Measurements from ENCODE around the gene OR2T1.
"Not testable (repeated sequence)": the region's sequence is repeated elsewhere in the genome, so short reads cannot be mapped to it uniquely, and the experiment has no call there.

The OR2T1 gene

DNA sequence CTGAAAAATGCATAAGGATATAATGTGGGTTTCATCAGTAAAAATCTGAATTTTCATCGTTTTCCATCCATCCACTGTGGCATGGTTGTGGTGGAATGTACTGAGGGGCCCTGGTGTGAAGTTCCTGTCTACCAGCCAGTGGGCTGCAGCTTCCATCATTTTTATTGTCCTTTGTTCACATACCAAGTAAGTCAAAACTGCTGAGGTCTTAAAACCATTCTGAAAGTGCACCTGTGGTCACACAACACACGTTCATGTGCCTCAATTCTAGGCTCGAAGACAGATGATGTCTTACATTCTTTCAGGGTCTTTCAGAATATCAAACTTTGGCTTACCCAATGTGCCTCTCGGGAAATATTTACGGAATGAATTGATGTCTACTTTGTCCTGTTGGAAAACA, 36.4 kb downstream of the OR2T1 start:
- H2AK5ac ChIP-seq (ENCODE audit: low read length); H4K8ac ChIP-seq (ENCODE audit: low read depth, low read length); H3K27me3 ChIP-seq (ENCODE audit: insufficient read depth, low read length); H2AFZ ChIP-seq (ENCODE audit: insufficient read depth, low read length, poor library complexity); H3K4me2 ChIP-seq (ENCODE audit: low read length); H3K79me2 ChIP-seq (ENCODE audit: control insufficient read depth, insufficient read depth, low read length, poor library complexity); H2BK5ac ChIP-seq (ENCODE audit: low read depth, low read length, poor library complexity); H3K23ac ChIP-seq (ENCODE audit: low read length); H3K79me1 ChIP-seq (ENCODE audit: low read length); H3K9me3 ChIP-seq (ENCODE audit: insufficient read depth, low read depth, low read length); H2BK120ac ChIP-seq (ENCODE audit: insufficient read depth, low read length, poor library complexity); H3K18ac ChIP-seq (ENCODE audit: low read length); H2BK12ac ChIP-seq (ENCODE audit: low read length); H3K9ac ChIP-seq (ENCODE audit: low read length); H4K91ac ChIP-seq (ENCODE audit: low read depth, low read length); H3K27ac ChIP-seq (ENCODE audit: low read depth, low read length); H4K12ac ChIP-seq (ENCODE audit: low read depth, low read length); H3K4ac ChIP-seq (ENCODE audit: low read depth, low read length); H3K4me3 ChIP-seq (ENCODE audit: low read depth, low read length); H3K14ac ChIP-seq (ENCODE audit: low read length); H3K36me3 ChIP-seq (ENCODE audit: control insufficient read depth in 1 of 2, insufficient read depth in 2 of 2, low read length in 2 of 2); H3K4me1 ChIP-seq (ENCODE audit: control insufficient read depth in 1 of 2, insufficient read depth in 2 of 2, low read length in 2 of 2); DNase-seq: not testable (repeated sequence)
- no CpG with 5 or more reads among the region's 5 CpGs for WGBS (ENCODE audit: extremely low coverage, insufficient coverage, insufficient read length)

DNA sequence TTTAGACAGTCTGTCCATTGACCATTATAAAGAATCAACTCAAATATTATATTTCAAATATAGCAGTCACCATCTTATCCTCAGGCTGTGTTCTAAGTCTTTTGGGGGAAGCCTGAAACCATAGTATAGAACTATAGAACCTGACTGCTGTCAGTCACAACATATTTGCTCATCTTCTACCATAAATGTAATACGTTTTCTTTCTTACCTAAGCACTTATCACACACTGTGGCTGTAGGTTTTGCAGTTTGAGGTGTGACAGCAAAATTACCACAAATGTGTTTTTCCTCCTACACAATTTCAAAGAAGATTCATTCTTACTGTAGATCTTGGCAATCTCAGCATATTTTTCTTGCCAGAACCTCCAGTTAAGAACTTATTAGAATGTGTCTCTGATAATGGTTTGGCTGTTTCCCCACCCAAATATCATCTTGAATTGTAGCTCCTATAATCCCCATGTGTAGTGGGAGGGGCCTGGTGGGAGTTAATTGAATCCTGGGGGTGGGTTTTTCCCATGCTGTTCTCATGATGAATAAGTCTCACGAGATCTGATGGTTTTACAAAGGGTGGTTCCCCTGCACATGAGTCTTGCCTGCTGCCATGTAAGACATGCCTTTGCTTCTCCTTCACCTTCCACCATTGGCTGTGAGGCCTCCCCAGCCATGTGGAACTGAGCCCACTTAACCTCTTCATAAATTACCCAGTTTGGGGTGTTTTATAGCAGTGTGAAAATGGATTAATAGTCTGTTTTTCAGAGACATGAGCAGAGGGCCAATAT, 39.8 kb downstream of the OR2T1 start:
- not testable (repeated sequence) for H2AK5ac ChIP-seq (ENCODE audit: low read length); H2AFZ ChIP-seq (ENCODE audit: insufficient read depth, low read length, poor library complexity); H3K27ac ChIP-seq (ENCODE audit: low read depth, low read length); H3K4me1 ChIP-seq (ENCODE audit: control insufficient read depth in 1 of 2, insufficient read depth in 2 of 2, low read length in 2 of 2); H2BK12ac ChIP-seq (ENCODE audit: low read length); H3K9ac ChIP-seq (ENCODE audit: low read length); H2BK5ac ChIP-seq (ENCODE audit: low read depth, low read length, poor library complexity); H3K36me3 ChIP-seq (ENCODE audit: control insufficient read depth in 1 of 2, insufficient read depth in 2 of 2, low read length in 2 of 2); H3K23ac ChIP-seq (ENCODE audit: low read length); H4K91ac ChIP-seq (ENCODE audit: low read depth, low read length); H3K9me3 ChIP-seq (ENCODE audit: insufficient read depth, low read depth, low read length); H3K4me2 ChIP-seq (ENCODE audit: low read length); H3K4ac ChIP-seq (ENCODE audit: low read depth, low read length); H3K14ac ChIP-seq (ENCODE audit: low read length); H3K4me3 ChIP-seq (ENCODE audit: low read depth, low read length); H3K79me2 ChIP-seq (ENCODE audit: control insufficient read depth, insufficient read depth, low read length, poor library complexity); H4K12ac ChIP-seq (ENCODE audit: low read depth, low read length); H3K27me3 ChIP-seq (ENCODE audit: insufficient read depth, low read length); H3K18ac ChIP-seq (ENCODE audit: low read length); H3K79me1 ChIP-seq (ENCODE audit: low read length); H4K8ac ChIP-seq (ENCODE audit: low read depth, low read length); H2BK120ac ChIP-seq (ENCODE audit: insufficient read depth, low read length, poor library complexity); DNase-seq
- WGBS (ENCODE audit: extremely low coverage, insufficient coverage, insufficient read length): no CpG with 5 or more reads among the region's 2 CpGs

DNA sequence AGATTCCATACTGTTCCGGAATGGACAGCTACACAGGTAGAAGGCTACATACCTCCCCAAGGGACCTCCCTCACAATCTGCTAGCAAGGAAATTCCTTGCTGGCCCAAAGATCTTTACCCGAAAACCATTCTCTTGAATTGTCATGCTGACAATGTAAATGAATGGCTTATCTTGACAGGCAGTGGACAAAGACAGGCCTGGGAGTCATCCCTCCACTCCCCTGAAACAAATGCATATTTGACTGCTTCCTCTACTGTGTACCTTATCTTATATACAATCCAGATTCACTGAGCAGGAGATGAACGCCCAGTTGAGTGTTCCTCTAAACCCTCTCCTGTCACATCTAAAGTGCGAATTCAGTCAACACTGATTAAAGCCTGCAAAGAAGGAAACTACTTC, 41.8 kb downstream of the OR2T1 start:
- not testable (repeated sequence) for H3K4ac ChIP-seq (ENCODE audit: low read depth, low read length); H3K23ac ChIP-seq (ENCODE audit: low read length); H2AFZ ChIP-seq (ENCODE audit: insufficient read depth, low read length, poor library complexity); H3K9me3 ChIP-seq (ENCODE audit: insufficient read depth, low read depth, low read length); H4K91ac ChIP-seq (ENCODE audit: low read depth, low read length); H2BK5ac ChIP-seq (ENCODE audit: low read depth, low read length, poor library complexity); H3K27me3 ChIP-seq (ENCODE audit: insufficient read depth, low read length); H2BK12ac ChIP-seq (ENCODE audit: low read length); H3K79me1 ChIP-seq (ENCODE audit: low read length); H3K4me3 ChIP-seq (ENCODE audit: low read depth, low read length); H3K36me3 ChIP-seq (ENCODE audit: control insufficient read depth in 1 of 2, insufficient read depth in 2 of 2, low read length in 2 of 2); H3K27ac ChIP-seq (ENCODE audit: low read depth, low read length); H3K9ac ChIP-seq (ENCODE audit: low read length); H3K4me2 ChIP-seq (ENCODE audit: low read length); H3K18ac ChIP-seq (ENCODE audit: low read length); H4K12ac ChIP-seq (ENCODE audit: low read depth, low read length); H2AK5ac ChIP-seq (ENCODE audit: low read length); H3K14ac ChIP-seq (ENCODE audit: low read length); H3K4me1 ChIP-seq (ENCODE audit: control insufficient read depth in 1 of 2, insufficient read depth in 2 of 2, low read length in 2 of 2); H3K79me2 ChIP-seq (ENCODE audit: control insufficient read depth, insufficient read depth, low read length, poor library complexity); H4K8ac ChIP-seq (ENCODE audit: low read depth, low read length); H2BK120ac ChIP-seq (ENCODE audit: insufficient read depth, low read length, poor library complexity)
- no CpG with 5 or more reads among the region's 4 CpGs for WGBS (ENCODE audit: extremely low coverage, insufficient coverage, insufficient read length)
- DNase-seq: peak in 1 of 2 donors; percentile 4

DNA sequence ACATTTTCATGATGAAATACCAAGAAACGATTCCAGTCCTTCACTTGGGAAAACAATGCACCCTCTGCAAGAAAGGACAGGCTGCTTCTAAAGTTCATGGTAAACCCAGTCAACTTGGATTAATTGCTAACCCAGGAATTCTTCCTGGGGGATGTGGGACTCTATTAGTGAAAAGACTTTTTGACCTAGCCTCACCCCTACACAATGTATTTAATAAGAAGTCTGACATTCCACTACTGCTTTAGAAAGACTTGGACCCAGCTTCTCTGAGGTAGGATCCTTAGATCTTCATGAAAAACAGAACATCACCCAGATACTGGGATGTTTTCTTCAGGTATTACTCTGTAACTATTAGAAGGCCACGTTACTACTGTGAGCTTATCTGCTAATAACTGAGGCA, 42.6 kb downstream of the OR2T1 start, which contains the start of gene OR2T2:
OR2T2 (plus strand) TSS at position 239 of the 400 bp plus-strand sequence. CDS start 7,161 bp downstream, outside the sequence.
- H3K79me1 ChIP-seq (ENCODE audit: low read length); H4K91ac ChIP-seq (ENCODE audit: low read depth, low read length); H3K14ac ChIP-seq (ENCODE audit: low read length); H3K4me3 ChIP-seq (ENCODE audit: low read depth, low read length); H3K9ac ChIP-seq (ENCODE audit: low read length); H4K8ac ChIP-seq (ENCODE audit: low read depth, low read length); H2BK120ac ChIP-seq (ENCODE audit: insufficient read depth, low read length, poor library complexity); H3K79me2 ChIP-seq (ENCODE audit: control insufficient read depth, insufficient read depth, low read length, poor library complexity); H3K27ac ChIP-seq (ENCODE audit: low read depth, low read length); H3K18ac ChIP-seq (ENCODE audit: low read length); H2BK5ac ChIP-seq (ENCODE audit: low read depth, low read length, poor library complexity); H3K4me2 ChIP-seq (ENCODE audit: low read length); DNase-seq; H3K36me3 ChIP-seq (ENCODE audit: control insufficient read depth in 1 of 2, insufficient read depth in 2 of 2, low read length in 2 of 2); H3K4me1 ChIP-seq (ENCODE audit: control insufficient read depth in 1 of 2, insufficient read depth in 2 of 2, low read length in 2 of 2); H2AFZ ChIP-seq (ENCODE audit: insufficient read depth, low read length, poor library complexity); H2AK5ac ChIP-seq (ENCODE audit: low read length); H3K23ac ChIP-seq (ENCODE audit: low read length); H3K9me3 ChIP-seq (ENCODE audit: insufficient read depth, low read depth, low read length); H4K12ac ChIP-seq (ENCODE audit: low read depth, low read length); H3K27me3 ChIP-seq (ENCODE audit: insufficient read depth, low read length); H3K4ac ChIP-seq (ENCODE audit: low read depth, low read length); H2BK12ac ChIP-seq (ENCODE audit: low read length): not testable (repeated sequence)
- no CpG with 5 or more reads among the region's 2 CpGs for WGBS (ENCODE audit: extremely low coverage, insufficient coverage, insufficient read length)

All from trophoblast cell (in vitro differentiated cells and primary cell).